Osteocyte (in vitro differentiated cells): ENCODE measurements around the gene SCGB2B2. TPM values are rescaled to one million over a fixed set of nuclear protein-coding genes. Genes with fewer than 3 reads are reported as not detected.
A peak's percentile ranks its signal among the peaks of the same experiment; 100 is the strongest.

ENCODE experiments used
- DNase-seq: peaks from one replicate; pipeline ENCODE4 v3.0.0; 2021; ENCODE audit warnings: mixed read lengths; ENCODE audit not compliant: unreplicated experiment; ENCODE audit errors: extremely low spot score
- H3K27ac Mint-ChIP-seq: one replicate; pipeline ENCODE4 v1.8.0; 2021; ENCODE audit warnings: mild to moderate bottlenecking, mixed read lengths; ENCODE audit not compliant: unreplicated experiment
- H3K27me3 Mint-ChIP-seq: one replicate; pipeline ENCODE4 v1.8.0; 2021; ENCODE audit warnings: mixed read lengths; ENCODE audit not compliant: unreplicated experiment
- H3K36me3 Mint-ChIP-seq: one replicate; pipeline ENCODE4 v1.8.0; 2021; ENCODE audit warnings: mixed read lengths; ENCODE audit not compliant: unreplicated experiment
- H3K4me1 Mint-ChIP-seq: one replicate; pipeline ENCODE4 v1.8.0; 2021; ENCODE audit warnings: mixed read lengths; ENCODE audit not compliant: unreplicated experiment
- H3K4me3 Mint-ChIP-seq: one replicate; pipeline ENCODE4 v1.8.0; 2021; ENCODE audit warnings: mild to moderate bottlenecking, moderate library complexity, mixed read lengths; ENCODE audit not compliant: unreplicated experiment
- H3K9me3 Mint-ChIP-seq: one replicate; pipeline ENCODE4 v1.8.0; 2021; ENCODE audit warnings: mixed read lengths; ENCODE audit not compliant: unreplicated experiment
- CTCF ChIP-seq: fragments of 200-600 bp; sonication (generic); IDR thresholded peaks from 2 replicates; pipeline ENCODE4 v1.5.0; 2021; ENCODE audit warnings: antibody characterized with exemption, mild to moderate bottlenecking, moderate library complexity
- total RNA-seq: library from RNA; stranded (reverse); gene quantifications from 2 replicates; pipeline ENCODE4 v1.2.1, GENCODE V29; 2021

The SCGB2B2 gene
- total RNA-seq, 1 donor from 2014 or later = 0.78 TPM

GRCh38 chr19:34645551-34645950 is 31.4 kb downstream of the SCGB2B2 start:
- no peak overlapping the region for H3K27ac Mint-ChIP-seq
- DNase-seq = no peak
- H3K27me3 Mint-ChIP-seq = no peaks in the 10 kb centered on the region
- no peaks in the 10 kb centered on the region for H3K36me3 Mint-ChIP-seq
- TF ChIP-seq CTCF = no peak
- H3K4me3 Mint-ChIP-seq = no peak overlapping the region
- no peaks in the 10 kb centered on the region for H3K4me1 Mint-ChIP-seq
- H3K9me3 Mint-ChIP-seq = peaks cover 5% of the 10 kb centered on the region

- Mint-ChIP-seq H3K27me3 (no peaks in the 10 kb centered on the region), H3K9me3 (peaks cover 3% of the 10 kb centered on the region), H3K36me3 (no peaks in the 10 kb centered on the region), H3K27ac (no peak overlapping the region), H3K4me3 (no peak overlapping the region), H3K4me1 (no peaks in the 10 kb centered on the region)
- TF ChIP-seq CTCF = no peak
- no peak for DNase-seq
These were observed 31.9 kb downstream of the SCGB2B2 start for GRCh38 chr19:34644991-34645461.

GRCh38 chr19:34642241-34642640 is 34.7 kb downstream of the SCGB2B2 start:
- DNase-seq = no peak
- Mint-ChIP-seq H3K36me3 (no peaks in the 10 kb centered on the region), H3K9me3 (no peaks in the 10 kb centered on the region), H3K4me3 (no peak overlapping the region), H3K27ac (no peak overlapping the region), H3K27me3 (no peaks in the 10 kb centered on the region), H3K4me1 (no peaks in the 10 kb centered on the region)
- no peak for TF ChIP-seq CTCF

- Mint-ChIP-seq H3K4me1 (no peaks in the 10 kb centered on the region), H3K36me3 (no peaks in the 10 kb centered on the region), H3K4me3 (no peak overlapping the region), H3K27ac (no peak overlapping the region), H3K27me3 (no peaks in the 10 kb centered on the region), H3K9me3 (no peaks in the 10 kb centered on the region)
- TF ChIP-seq CTCF = peak; percentile 61
- no peak for DNase-seq
These were observed 37.4 kb downstream of the SCGB2B2 start for GRCh38 chr19:34639491-34640085.

GRCh38 chr19:34633802-34634201 is 43.2 kb downstream of the SCGB2B2 start:
- H3K27me3 Mint-ChIP-seq = no peaks in the 10 kb centered on the region

More at GRCh38 chr19:34633802-34634201, 43.2 kb downstream of the SCGB2B2 start:
- no peak for DNase-seq
- no peak overlapping the region for H3K4me3 Mint-ChIP-seq
- no peak for TF ChIP-seq CTCF
- H3K36me3 Mint-ChIP-seq = no peaks in the 10 kb centered on the region
- no peak overlapping the region for H3K27ac Mint-ChIP-seq
- no peaks in the 10 kb centered on the region for H3K9me3 Mint-ChIP-seq
- H3K4me1 Mint-ChIP-seq = no peaks in the 10 kb centered on the region

Other genes with a start within 250 kb of the SCGB2B2 start
- gene UBA2, start 248.8 kb downstream of the SCGB2B2 start, total RNA-seq = 99.4 and 101 TPM in 2 replicates
- 25.7 and 32.5 TPM in 2 replicates for gene WTIP, start 195.4 kb downstream of the SCGB2B2 start, total RNA-seq
- gene ZNF302, start 519 bp upstream of the SCGB2B2 start, total RNA-seq = 34.7 and 35.0 TPM in 2 replicates
- gene ZNF181, start 57.1 kb upstream of the SCGB2B2 start, total RNA-seq = 11.1 and 12.1 TPM in 2 replicates
- gene ZNF599, start 96.1 kb upstream of the SCGB2B2 start, total RNA-seq = 8.7 and 9.2 TPM in 2 replicates
- gene ZNF30, start 249.7 kb upstream of the SCGB2B2 start, total RNA-seq = 3.9 and 6.2 TPM in 2 replicates